Measurements from ENCODE around the gene ICA1L. TPM values are rescaled to one million over a fixed set of nuclear protein-coding genes. Genes with fewer than 3 reads are reported as not detected.
"Not testable (repeated sequence)": the region's sequence is repeated elsewhere in the genome, so short reads cannot be mapped to it uniquely, and the experiment has no call there.

Gene ICA1L
- total RNA-seq, 1 experiment from 2014 or later = not detected

DNA sequence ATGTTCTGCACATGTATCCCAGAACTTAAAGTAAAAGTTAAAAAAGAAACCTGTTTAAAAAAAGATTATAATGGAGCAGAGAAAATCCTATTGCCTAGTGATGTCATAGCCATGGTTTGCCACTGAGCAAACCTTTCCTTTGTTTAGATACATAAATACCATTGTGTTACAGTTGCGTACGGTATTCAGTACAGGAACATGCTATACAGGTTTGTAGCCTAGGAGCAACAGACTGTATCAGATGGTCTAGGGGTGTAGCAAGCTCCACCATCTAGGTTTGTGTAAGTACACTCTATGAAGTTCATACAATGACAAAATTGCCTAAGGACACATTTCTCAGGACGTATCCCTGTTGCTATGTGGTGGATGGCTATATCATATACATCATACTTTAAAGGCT is 13.0 kb downstream of the ICA1L start:
- H3K36me3 ChIP-seq (ENCODE audit: low read depth) = no peaks in the 10 kb centered on the region
- H3K9me3 ChIP-seq (ENCODE audit: insufficient read depth, low read depth) = no peaks in the 10 kb centered on the region
- no TSS peak for BruUV-seq (replicated peaks)
- ChIA-PET POLR2A (ENCODE audit: unreplicated experiment) (no interaction called here), CTCF (no interaction called here)
- no peak overlapping the region for H3K4me2 ChIP-seq
- H4K20me1 ChIP-seq (ENCODE audit: insufficient read depth) = no peaks in the 10 kb centered on the region
- H2AFZ ChIP-seq = no peak overlapping the region
- H3F3A ChIP-seq (ENCODE audit: insufficient read depth, low read depth) = no peaks in the 10 kb centered on the region
- H3K79me2 ChIP-seq (ENCODE audit: low read depth) = no peaks in the 10 kb centered on the region
- no peak overlapping the region for H3K27ac ChIP-seq
- H3K4me3 ChIP-seq = no peak overlapping the region
- no peak for TF ChIP-seq EZH2 (IDR thresholded peaks at IDR 0.05; ENCODE audit: low read depth)
- TF ChIP-seq, protein P1, sequence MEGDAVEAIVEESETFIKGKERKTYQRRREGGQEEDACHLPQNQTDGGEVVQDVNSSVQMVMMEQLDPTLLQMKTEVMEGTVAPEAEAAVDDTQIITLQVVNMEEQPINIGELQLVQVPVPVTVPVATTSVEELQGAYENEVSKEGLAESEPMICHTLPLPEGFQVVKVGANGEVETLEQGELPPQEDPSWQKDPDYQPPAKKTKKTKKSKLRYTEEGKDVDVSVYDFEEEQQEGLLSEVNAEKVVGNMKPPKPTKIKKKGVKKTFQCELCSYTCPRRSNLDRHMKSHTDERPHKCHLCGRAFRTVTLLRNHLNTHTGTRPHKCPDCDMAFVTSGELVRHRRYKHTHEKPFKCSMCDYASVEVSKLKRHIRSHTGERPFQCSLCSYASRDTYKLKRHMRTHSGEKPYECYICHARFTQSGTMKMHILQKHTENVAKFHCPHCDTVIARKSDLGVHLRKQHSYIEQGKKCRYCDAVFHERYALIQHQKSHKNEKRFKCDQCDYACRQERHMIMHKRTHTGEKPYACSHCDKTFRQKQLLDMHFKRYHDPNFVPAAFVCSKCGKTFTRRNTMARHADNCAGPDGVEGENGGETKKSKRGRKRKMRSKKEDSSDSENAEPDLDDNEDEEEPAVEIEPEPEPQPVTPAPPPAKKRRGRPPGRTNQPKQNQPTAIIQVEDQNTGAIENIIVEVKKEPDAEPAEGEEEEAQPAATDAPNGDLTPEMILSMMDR (conservative IDR thresholded peaks at IDR 0.05) = no peak
- no peaks in the 10 kb centered on the region for H3K4me1 ChIP-seq (replicated peaks; ENCODE audit: insufficient read depth)
- H3K9me2 ChIP-seq (ENCODE audit: insufficient read depth) = no peaks in the 10 kb centered on the region
- intact Hi-C loops (cut with micrococcal nuclease; ENCODE audit: unreplicated experiment) = no loop called here
- DNase-seq = no peak
- no peaks in the 10 kb centered on the region for H3K27me3 ChIP-seq (ENCODE audit: insufficient read depth, low read depth)

- H3K79me2 ChIP-seq (ENCODE audit: low read depth); intact Hi-C loops (cut with micrococcal nuclease; ENCODE audit: unreplicated experiment); H3K4me2 ChIP-seq; H3K27ac ChIP-seq; H2AFZ ChIP-seq; H3K9me2 ChIP-seq (ENCODE audit: insufficient read depth); H3K9me3 ChIP-seq (ENCODE audit: insufficient read depth, low read depth); BruUV-seq (replicated peaks); H3F3A ChIP-seq (ENCODE audit: insufficient read depth, low read depth); H4K20me1 ChIP-seq (ENCODE audit: insufficient read depth); H3K27me3 ChIP-seq (ENCODE audit: insufficient read depth, low read depth); H3K4me1 ChIP-seq (replicated peaks; ENCODE audit: insufficient read depth); H3K36me3 ChIP-seq (ENCODE audit: low read depth); H3K4me3 ChIP-seq; CTCF ChIA-PET; DNase-seq; POLR2A ChIA-PET (ENCODE audit: unreplicated experiment): not testable (repeated sequence)
Observed at GRCh38 chr2:202849343-202849742, 22.2 kb downstream of the ICA1L start.

DNA sequence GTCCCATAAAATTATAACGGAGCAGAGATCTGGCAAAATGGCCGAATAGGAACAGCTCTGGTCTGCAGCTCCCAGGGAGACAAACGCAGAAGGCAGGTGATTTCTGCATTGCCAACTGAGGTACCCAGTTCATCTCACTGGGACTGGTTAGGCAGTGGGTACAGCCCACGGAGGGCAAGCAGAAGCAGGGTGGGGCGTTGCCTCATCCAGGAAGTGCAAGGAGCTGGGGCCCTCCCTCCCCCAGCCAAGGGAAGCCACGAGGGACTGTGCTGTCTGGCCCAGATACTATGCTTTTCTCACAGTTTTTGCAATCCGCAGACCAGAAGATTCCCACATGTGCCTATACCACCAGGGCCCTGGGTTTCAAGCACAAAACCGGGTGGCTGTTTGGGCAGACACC is 22.8 kb downstream of the ICA1L start:
- H2AFZ ChIP-seq = no peak overlapping the region
- H3K27ac ChIP-seq = no peak overlapping the region
- H3K79me2 ChIP-seq (ENCODE audit: low read depth) = no peaks in the 10 kb centered on the region
- H3F3A ChIP-seq (ENCODE audit: insufficient read depth, low read depth) = no peaks in the 10 kb centered on the region
- no peaks in the 10 kb centered on the region for H3K27me3 ChIP-seq (ENCODE audit: insufficient read depth, low read depth)
- no peak for DNase-seq
- BruUV-seq (replicated peaks) = no TSS peak
- H4K20me1 ChIP-seq (ENCODE audit: insufficient read depth) = no peaks in the 10 kb centered on the region
- H3K4me2 ChIP-seq = no peak overlapping the region
- ChIA-PET POLR2A (ENCODE audit: unreplicated experiment) (no interaction called here), CTCF (no interaction called here)
- H3K9me3 ChIP-seq (ENCODE audit: insufficient read depth, low read depth) = no peaks in the 10 kb centered on the region
- H3K36me3 ChIP-seq (ENCODE audit: low read depth) = no peaks in the 10 kb centered on the region
- no peak for TF ChIP-seq EZH2 (IDR thresholded peaks at IDR 0.05; ENCODE audit: low read depth)
- TF ChIP-seq, protein P1 (conservative IDR thresholded peaks at IDR 0.05) = no peak
- no peak overlapping the region for H3K4me3 ChIP-seq
- H3K9me2 ChIP-seq (ENCODE audit: insufficient read depth) = no peaks in the 10 kb centered on the region
- intact Hi-C loops (cut with micrococcal nuclease; ENCODE audit: unreplicated experiment) = no loop called here
- no peaks in the 10 kb centered on the region for H3K4me1 ChIP-seq (replicated peaks; ENCODE audit: insufficient read depth)

DNA sequence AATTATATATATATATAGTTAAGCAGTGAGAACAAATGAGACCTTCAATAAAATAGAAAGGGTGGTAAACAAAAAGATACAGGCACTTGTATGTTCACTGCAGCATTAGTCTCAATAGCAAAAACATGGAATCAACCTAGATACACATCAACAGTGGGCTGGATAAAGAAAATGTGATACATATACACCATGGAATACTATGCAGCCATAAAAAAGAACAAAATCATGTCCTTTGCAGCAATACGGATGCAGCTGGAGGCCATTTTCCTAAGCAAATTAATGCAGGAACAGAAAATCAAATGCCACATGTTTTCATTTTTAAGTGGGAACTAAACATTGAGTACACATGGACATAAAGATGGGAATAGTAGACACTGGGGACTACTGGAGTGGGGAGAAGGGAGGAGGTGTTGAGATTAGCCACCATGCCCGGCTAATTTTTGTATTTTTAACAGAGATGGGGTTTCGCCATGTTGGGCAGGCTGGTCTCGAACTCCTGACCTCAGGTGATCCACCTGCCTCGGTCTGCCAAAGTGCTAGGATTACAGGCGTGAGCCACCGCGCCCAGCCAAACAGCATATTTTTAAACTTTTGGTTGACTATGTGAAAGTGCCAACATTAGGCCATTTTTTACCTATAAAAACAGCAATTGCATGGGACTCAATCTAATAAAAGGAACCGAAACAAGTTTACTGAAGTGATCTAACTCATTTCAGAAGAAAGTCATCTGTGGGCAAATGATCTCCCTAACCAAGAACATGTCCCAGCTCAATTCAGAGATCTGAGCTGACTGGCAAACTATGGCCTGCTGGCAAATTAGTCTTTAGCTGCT is 23.7 kb downstream of the ICA1L start:
- Histone ChIP-seq H3K4me1 (replicated peaks; ENCODE audit: insufficient read depth) (no peaks in the 10 kb centered on the region), H3K27ac (no peak overlapping the region), H3K4me3 (no peak overlapping the region), H3K9me3 (ENCODE audit: insufficient read depth, low read depth) (no peaks in the 10 kb centered on the region), H3K27me3 (ENCODE audit: insufficient read depth, low read depth) (no peaks in the 10 kb centered on the region), H3K79me2 (ENCODE audit: low read depth) (no peaks in the 10 kb centered on the region), H3K36me3 (ENCODE audit: low read depth) (no peaks in the 10 kb centered on the region), H3F3A (ENCODE audit: insufficient read depth, low read depth) (no peaks in the 10 kb centered on the region), H2AFZ (no peak overlapping the region), H4K20me1 (ENCODE audit: insufficient read depth) (no peaks in the 10 kb centered on the region), H3K9me2 (ENCODE audit: insufficient read depth) (no peaks in the 10 kb centered on the region), H3K4me2 (no peak overlapping the region)
- TF ChIP-seq EZH2 (IDR thresholded peaks at IDR 0.05; ENCODE audit: low read depth) = no peak
- ChIA-PET POLR2A (ENCODE audit: unreplicated experiment) (no interaction called here), CTCF (no interaction called here)
- intact Hi-C loops (cut with micrococcal nuclease; ENCODE audit: unreplicated experiment) = no loop called here
- DNase-seq = no peak
- BruUV-seq (replicated peaks) = no TSS peak

All from PC-9 (cell line).